Measurements from ENCODE around the gene MB.

The MB gene

DNA sequence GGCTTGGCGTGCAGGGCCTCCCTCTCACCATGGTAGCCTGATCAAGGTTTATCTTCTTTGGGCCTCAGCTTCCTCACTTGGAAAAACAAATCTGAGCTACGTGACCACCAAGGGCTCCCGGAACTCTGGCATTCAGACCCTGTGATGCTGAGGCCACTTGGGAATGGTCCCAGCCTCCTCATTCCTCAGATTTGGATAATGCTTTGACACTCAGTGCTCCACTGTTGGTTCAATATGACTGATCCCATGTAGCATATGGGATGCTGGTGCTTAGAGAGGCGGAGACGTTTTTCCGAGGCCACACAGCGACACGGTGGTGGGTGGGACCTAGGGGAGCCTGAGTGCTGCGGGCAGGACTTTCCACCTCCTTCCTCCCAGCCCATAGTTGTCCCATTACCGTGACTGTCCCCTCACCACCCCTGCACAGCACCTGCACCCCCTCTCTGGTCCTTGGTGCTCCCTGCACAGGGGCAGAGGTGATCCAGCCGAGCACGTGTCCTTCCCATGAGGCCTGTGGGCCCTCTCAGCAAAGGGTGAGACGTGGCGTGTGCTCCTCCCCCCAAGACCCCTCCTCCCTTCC is 23.1 kb downstream of the MB start:
- DNase-seq = no peak

GRCh38 chr22:35593071-35593890 is 23.8 kb downstream of the MB start:
- no peak for DNase-seq

DNA sequence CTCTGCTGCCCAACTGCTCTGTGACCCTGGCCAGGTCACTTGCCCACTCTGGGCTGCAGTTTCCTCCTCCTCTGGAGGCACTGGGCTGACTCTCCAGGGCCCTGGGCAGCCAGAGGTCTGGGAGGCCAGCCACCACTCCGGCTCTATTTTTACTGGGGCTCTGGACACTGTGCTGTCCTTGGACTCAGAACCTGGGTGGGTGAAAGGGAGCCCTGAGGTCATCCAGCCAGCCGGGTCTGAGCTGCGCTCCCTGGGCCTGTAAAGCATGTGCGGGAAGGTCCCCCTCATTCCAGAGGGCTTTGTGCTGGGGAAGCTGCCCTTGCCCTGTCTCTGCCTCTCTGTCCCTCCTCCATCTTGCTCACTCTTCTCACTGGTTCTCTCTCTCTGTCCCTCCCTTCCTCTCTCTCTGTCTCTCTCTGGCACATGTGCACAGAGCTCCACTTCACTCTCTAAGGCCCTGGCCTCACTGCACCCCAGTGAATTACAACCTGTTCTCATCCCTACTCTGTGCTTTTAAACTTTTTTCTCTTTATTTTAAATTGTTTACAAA is 24.6 kb downstream of the MB start:
- DNase-seq = no peak

- DNase-seq = no peak
Observed at GRCh38 chr22:35591714-35592417, 25.3 kb downstream of the MB start.

DNA sequence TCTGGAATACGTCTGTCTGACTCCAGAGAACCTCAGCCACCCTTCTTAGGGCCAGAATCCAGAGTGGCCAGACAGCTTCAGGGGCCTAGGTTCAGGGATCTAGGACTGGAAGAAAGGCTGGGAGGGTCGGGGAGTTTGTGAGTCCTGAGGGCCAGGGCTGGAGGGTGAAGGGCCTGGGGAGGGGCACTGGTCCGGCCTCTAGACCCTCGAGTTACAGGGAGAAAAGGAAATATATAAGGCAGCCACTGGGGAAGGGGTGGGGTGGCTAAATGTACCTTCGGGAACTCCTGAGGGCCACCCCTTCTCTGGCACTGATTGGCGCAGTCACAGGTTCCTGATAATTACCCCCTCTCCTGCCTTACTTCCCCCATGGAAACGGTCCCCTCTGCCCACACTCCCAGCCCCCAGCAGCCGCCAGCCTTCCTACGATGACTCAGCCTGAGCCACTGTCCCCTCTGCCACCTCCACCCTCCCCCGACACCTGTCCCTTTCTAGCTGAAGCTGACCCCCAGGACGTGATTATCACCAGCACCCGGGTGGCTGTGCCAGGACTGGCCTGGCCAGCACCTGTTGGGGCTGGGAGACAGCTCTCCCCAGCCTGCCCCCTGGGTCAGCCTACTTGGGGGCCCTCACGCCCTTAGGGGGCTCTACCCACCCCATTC is 26.4 kb downstream of the MB start:
- no peak for DNase-seq

DNA sequence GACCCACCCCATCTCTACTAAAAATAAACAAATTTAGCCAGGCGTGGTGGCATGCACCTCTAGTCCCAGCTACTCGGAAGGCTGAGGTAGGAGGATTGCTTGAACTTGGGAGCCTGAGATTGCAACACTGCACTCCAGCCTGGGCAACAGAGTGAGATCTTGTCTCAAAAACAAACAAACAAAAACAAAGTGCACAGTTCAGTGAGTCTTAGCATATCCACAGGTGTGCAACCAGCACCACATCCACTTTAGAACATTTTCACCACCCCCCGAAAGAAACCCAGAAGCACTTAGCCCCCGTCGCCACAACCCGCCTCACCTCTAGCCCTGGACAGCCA is 27.4 kb downstream of the MB start:
- DNase-seq = no peak

DNA sequence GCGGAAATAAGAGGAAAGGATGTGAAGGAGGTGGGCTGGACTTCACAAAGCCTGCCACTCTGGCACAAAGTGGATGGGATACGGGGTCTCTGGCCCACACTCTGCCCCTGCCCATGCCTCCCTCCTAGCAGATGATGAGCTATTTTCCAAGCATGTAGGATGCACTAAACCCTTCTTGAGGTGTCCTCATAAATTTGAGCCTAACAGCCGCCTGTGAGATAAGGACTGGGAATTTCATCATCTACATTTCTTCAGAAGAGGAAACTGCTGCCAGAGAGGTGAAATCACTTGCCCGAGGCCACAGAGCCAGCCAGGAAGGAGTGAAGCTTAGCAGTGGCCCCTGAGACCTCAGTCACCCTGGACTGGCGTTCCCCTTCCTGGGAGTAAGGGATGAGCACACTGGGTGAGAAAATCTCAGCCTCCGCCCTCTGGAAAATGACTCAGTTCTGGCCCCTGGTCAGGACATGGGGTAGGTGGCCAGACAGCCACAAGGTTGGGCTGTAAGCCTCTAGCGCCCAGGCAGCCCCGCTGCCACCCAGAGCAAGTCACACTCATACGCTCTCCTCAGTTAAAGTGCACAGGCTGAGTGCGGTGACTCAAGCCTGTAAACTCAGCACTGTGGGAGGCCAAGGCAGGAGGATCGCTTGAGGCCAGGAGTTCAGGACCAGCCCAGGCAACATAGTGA is 27.9 kb downstream of the MB start:
- DNase-seq = no peak

- no peak for DNase-seq
Observed at GRCh38 chr22:35587896-35588295, 29.2 kb downstream of the MB start.

DNA sequence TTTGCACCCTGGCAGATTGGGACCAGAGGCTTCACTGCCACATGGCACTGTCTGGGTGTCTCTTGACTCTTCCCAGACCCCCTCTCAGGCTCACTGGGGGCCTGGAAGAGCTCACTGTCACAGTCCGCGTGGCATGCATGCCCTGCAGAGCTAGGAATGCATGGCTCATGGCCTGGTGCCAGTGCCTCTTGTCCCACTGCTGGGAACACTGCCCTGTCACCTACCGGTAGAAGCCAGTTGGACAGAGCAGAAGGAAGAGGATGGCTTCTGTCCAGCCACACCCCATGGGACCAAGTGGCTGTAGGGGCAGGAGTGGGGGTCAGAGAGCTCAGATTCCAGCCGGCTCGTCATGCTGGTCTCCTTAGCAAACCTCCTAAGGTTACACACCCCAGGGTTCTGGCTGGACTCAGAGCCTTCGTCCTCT is 29.7 kb downstream of the MB start:
- DNase-seq = no peak

GRCh38 chr22:35586771-35587170 is 30.4 kb downstream of the MB start:
- DNase-seq = no peak

DNA sequence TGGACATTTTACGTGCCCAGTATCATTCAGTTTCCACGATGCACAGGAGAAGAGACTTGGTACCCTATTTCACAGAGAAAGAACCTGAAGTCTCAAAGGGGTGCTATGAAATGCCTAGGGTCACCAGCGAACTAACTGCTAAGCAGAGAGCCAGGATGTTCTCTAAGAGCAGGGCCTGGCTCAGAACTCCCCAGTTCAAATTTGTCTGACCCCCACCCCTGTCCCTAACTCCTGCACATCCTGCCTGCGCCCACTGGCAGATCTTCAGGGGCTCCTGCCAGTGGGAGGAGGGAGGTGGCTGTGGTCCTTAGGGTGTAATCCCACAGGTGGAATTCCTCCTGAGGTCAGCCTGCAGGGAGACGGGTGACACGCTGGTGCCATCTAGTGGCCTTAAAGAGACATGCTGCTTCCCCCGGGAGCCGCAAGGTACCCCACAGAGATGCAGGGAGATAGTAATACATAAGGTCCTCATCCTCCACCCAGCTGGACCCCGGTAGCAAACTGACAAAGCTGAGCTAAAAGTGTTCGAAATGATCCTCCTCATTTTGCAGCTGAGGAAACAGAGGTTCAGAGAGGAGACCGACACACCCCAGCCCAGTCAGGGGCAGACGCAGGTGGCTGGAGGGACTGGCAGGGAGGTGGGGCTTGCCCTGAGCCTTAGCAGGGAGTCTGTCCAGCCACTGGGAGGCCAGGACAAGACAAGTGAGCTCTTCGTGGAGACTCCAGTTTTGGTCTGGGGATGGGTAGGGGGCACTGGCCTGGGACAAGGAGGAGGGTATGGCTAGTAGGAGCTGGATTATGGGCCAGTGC is 34.1 kb downstream of the MB start:
- DNase-seq = peak; percentile 39

DNA sequence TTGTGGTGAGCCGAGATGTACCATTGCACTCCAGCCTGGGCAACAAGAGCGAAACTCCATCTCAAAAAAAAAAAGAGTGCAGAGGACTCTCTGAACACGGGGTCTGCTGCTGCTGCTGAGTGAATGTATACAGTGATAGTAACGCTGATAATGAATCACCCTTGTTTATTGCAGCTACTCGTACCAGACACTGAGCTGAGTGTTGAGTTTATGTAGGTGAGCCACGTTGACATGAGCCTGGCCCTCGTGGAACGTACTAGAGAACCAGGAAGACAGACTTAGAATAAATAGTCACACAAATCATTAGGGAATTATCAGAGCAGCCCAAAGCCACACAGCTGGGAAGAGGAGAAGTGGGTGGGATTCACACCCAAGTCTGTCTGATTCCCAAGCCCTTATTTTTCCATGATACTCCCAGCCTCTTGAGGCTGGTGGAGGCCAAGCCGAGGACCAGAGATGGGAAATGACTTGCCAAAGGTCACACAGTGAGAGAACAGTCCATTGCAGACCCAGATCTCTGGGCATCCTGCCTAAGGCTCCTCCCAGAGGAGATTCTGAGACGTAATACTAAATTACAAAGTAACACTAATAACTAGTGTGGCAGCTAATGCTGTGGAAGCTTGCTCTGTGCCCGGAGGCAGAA is 34.8 kb downstream of the MB start:
- DNase-seq = no peak

DNA sequence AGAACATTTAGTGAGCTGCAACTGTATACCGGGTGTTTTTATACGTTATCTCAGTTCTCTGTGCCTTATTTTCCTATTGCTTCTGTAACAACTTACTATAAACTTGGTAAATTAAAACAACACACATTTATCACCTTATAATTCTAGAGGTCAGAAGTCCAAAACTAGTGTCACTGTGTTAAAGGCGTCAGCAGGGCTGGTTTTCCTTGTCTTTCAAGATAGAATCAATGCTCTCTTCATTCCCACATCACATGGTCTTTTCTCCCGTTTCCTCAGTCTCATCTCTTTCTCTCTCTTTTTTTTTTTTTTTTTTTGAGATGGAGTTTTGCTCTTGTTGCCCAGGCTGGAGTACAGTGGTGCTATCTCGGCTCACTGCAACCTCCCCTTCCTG is 36.1 kb downstream of the MB start:
- DNase-seq = no peak

GRCh38 chr22:35580351-35581022 is 36.6 kb downstream of the MB start:
- DNase-seq = no peak

DNA sequence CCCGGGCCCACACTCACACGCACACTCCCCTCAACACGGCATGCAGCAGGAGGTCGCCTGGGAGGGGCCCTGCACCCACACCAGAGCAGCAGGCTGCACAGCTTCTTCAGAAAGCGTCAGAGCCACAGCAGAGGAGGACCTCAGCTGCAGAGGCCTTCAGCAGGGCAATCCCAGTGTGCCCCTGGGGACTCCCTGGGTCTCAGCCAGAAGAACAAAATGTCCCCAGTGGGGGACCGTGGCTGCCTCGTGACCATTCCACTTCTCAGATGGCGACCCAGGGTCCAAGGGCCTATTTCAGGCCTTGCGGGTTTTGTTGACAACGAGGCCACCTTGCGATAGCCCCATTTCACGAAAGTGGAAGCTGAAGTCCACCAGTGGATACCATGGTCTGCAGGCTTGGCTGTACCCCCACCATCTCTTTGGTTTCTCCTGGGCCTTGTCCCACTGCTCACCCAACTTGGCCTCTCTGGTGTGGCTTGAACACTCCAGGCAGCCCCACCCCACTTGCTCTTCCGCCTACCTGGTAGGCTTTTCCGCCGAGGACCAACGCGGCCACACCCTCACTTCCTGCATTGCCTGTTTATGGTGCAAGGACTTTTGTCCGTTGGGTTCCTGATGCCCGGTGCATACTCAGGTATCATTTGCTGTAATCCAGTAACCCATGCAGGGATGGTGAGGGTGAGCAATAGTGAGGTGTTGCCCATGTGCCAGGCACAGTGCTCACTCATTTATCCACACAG is 38.1 kb downstream of the MB start:
- DNase-seq = no peak

- no peak for DNase-seq
Observed at GRCh38 chr22:35577799-35578659, 39.1 kb downstream of the MB start.

GRCh38 chr22:35576671-35577070 is 40.5 kb downstream of the MB start:
- no peak for DNase-seq

GRCh38 chr22:35575116-35575748 is 41.9 kb downstream of the MB start:
- no peak for DNase-seq

- DNase-seq = no peak
Observed at GRCh38 chr22:35572556-35572955, 44.6 kb downstream of the MB start.
